OCI-LY3 (cell line): ENCODE data around the gene DCLK3.

Source experiments
- H2AFZ ChIP-seq: fragments of 200-600, 300-600 bp; shearing (Covaris generic); 2 replicates; pipeline ENCODE4 v1.6.0; 2014; ENCODE audit warnings: antibody characterized with exemption, low read depth, low read length
- H3K27ac ChIP-seq: fragments of 200-600, 300-600 bp; sonication (generic); 2 replicates; pipeline ENCODE4 v1.5.1; 2014; ENCODE audit warnings: mild to moderate bottlenecking, low read length, moderate library complexity, mixed read lengths
- H3K27me3 ChIP-seq: fragments of 200-600, 300-600 bp; sonication (generic); 2 replicates; pipeline ENCODE4 v1.6.1; 2014; ENCODE audit warnings: low read depth, low read length, mixed read lengths
- H3K36me3 ChIP-seq: fragments of 200-600, 300-600 bp; sonication (generic); replicated peaks from 2 replicates; pipeline ENCODE3; 2014; ENCODE audit warnings: low read depth, low read length, mixed read lengths
- H3K4me1 ChIP-seq: fragments of 300-600, 200-600 bp; sonication (generic); 2 replicates; pipeline ENCODE4 v1.6.1; 2014; ENCODE audit warnings: low read length, mixed read lengths
- H3K4me2 ChIP-seq: fragments of 200-600, 300-600 bp; sonication (generic); 2 replicates; pipeline ENCODE4 v1.6.1; 2014; ENCODE audit warnings: low read length, mixed read lengths
- H3K4me3 ChIP-seq: fragments of 300-600, 200-600 bp; sonication (generic); 2 replicates; pipeline ENCODE4 v1.5.1; 2014; ENCODE audit warnings: antibody characterized with exemption, mild to moderate bottlenecking, low read length, moderate library complexity
- H3K79me2 ChIP-seq: fragments of 300-600, 200-600 bp; shearing (Covaris generic); 2 replicates; pipeline ENCODE4 v1.6.1; 2014; ENCODE audit warnings: mild to moderate bottlenecking, low read length, mixed read lengths
- H3K9ac ChIP-seq: fragments of 300-600, 200-600 bp; shearing (Covaris generic); 2 replicates; pipeline ENCODE4 v1.6.0; 2014; ENCODE audit warnings: mild to moderate bottlenecking, low read length, moderate library complexity
- H3K9me3 ChIP-seq: fragments of 200-600, 300-600 bp; shearing (Covaris generic); 2 replicates; pipeline ENCODE4 v1.6.1; 2014; ENCODE audit warnings: low read length, mixed read lengths; ENCODE audit not compliant: insufficient read depth
- H4K20me1 ChIP-seq: fragments of 200-600, 300-600 bp; sonication (generic); 2 replicates; pipeline ENCODE4 v1.6.1; 2016; ENCODE audit warnings: low read length, mixed read lengths; ENCODE audit not compliant: insufficient read depth
- EZH2phosphoT487 ChIP-seq: fragments of 200-600 bp; shearing (Covaris generic); IDR thresholded peaks from 2 replicates; pipeline ENCODE4 v1.6.1; 2018; ENCODE audit warnings: antibody characterized with exemption, mixed run types, low read depth
- TF ChIP-seq, protein P1 (sequence below): fragments of 200-600, 300-600 bp; sonication (generic); IDR thresholded peaks from 2 replicates; pipeline ENCODE4 v1.5.1; 2014; ENCODE audit warnings: antibody characterized with exemption, low read length, low read depth

Gene DCLK3

DNA sequence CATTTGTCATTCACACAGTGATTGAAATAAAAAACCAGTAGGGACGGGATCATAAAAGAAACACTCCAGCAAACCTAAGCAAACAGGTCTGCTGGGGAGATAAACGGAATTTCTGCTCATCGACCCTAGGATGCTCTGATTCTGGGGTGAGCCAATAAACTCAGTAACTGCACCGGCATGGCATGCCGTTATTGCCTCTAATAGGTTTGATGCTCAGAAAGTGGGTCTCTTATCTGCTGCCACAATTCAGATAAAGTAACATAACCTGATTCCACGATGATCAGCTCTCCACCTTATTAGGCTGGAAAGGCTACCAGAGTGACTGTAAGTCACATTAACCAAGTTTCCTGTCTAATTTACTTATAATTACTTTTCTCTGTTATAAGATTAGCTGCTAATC lies 19.6 kb downstream of the DCLK3 start:
- no peak overlapping the region for H3K9ac ChIP-seq
- no peaks in the 10 kb centered on the region for H4K20me1 ChIP-seq
- H3K27me3 ChIP-seq, result 0 out of 2 replicates have a peak, but pooled peaks cover 4% of the 10 kb centered on the region
- no peak for TF ChIP-seq EZH2phosphoT487
- TF ChIP-seq, protein P1, sequence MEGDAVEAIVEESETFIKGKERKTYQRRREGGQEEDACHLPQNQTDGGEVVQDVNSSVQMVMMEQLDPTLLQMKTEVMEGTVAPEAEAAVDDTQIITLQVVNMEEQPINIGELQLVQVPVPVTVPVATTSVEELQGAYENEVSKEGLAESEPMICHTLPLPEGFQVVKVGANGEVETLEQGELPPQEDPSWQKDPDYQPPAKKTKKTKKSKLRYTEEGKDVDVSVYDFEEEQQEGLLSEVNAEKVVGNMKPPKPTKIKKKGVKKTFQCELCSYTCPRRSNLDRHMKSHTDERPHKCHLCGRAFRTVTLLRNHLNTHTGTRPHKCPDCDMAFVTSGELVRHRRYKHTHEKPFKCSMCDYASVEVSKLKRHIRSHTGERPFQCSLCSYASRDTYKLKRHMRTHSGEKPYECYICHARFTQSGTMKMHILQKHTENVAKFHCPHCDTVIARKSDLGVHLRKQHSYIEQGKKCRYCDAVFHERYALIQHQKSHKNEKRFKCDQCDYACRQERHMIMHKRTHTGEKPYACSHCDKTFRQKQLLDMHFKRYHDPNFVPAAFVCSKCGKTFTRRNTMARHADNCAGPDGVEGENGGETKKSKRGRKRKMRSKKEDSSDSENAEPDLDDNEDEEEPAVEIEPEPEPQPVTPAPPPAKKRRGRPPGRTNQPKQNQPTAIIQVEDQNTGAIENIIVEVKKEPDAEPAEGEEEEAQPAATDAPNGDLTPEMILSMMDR, result no peak
- H3K4me2 ChIP-seq, result no peak overlapping the region
- H3K27ac ChIP-seq, result no peak overlapping the region
- no peak overlapping the region for H3K4me3 ChIP-seq
- H2AFZ ChIP-seq, result no peak overlapping the region
- H3K79me2 ChIP-seq, result no peaks in the 10 kb centered on the region
- H3K4me1 ChIP-seq, result no peaks in the 10 kb centered on the region
- no peaks in the 10 kb centered on the region for H3K36me3 ChIP-seq
- H3K9me3 ChIP-seq, result no peaks in the 10 kb centered on the region

DNA sequence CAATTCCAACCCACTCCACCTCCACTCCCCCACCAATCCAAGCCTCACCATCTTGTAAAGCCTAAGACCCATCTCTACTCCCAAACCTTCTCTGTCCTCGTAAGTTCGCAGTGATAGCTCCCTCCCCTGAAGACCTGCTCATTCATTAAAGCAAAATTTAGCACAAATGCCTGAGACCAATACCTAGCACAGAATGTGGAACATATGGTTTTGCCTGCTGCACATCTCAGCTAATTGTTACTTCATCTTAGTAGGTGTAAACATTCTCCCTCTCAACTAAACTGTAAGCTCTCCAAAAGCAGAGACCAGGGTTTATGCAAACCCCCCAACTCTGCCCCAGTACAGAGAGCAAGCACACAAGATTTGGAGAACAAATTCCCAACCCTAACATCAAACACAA lies 20.5 kb downstream of the DCLK3 start:
- Histone ChIP-seq H3K36me3 (no peaks in the 10 kb centered on the region), H3K4me3 (no peak overlapping the region), H2AFZ (no peak overlapping the region), H3K4me1 (no peaks in the 10 kb centered on the region), H3K4me2 (no peak overlapping the region), H4K20me1 (no peaks in the 10 kb centered on the region), H3K9ac (no peak overlapping the region), H3K27ac (no peak overlapping the region), H3K27me3 (0 out of 2 replicates have a peak, but pooled peaks cover 4% of the 10 kb centered on the region), H3K9me3 (no peaks in the 10 kb centered on the region), H3K79me2 (no peaks in the 10 kb centered on the region)
- TF ChIP-seq, protein P1, result no peak
- TF ChIP-seq EZH2phosphoT487, result no peak

GRCh38 chr3:36741285-36741684 lies 23.1 kb downstream of the DCLK3 start:
- H3K4me3 ChIP-seq, result no peak overlapping the region
- H3K27me3 ChIP-seq, result 0 out of 2 replicates have a peak, but pooled peaks cover 4% of the 10 kb centered on the region
- H3K79me2 ChIP-seq, result no peaks in the 10 kb centered on the region
- H3K36me3 ChIP-seq, result no peaks in the 10 kb centered on the region
- no peaks in the 10 kb centered on the region for H4K20me1 ChIP-seq
- H3K4me1 ChIP-seq, result no peaks in the 10 kb centered on the region
- no peak overlapping the region for H3K9ac ChIP-seq
- no peak overlapping the region for H3K27ac ChIP-seq
- no peak overlapping the region for H3K4me2 ChIP-seq
- H3K9me3 ChIP-seq, result no peaks in the 10 kb centered on the region
- no peak overlapping the region for H2AFZ ChIP-seq
- TF ChIP-seq, protein P1, result no peak
- TF ChIP-seq EZH2phosphoT487, result no peak

DNA sequence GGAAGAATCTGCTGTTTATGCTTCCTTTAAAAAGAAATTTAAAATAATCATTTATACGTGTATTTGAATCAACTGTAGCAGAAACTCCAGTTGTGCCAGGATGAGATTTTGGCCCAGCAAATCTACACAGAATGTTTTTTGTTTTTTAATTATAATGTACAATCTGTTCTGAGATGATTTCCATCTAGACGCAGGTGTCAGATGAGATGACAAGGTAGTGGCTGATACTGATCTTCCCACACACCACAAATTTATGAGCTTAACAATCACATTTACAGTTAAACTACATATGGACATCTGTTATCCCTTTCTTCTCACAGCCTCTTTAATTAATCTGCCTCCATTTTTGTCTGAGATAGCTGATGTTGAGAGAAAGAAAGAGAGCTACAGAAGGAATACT lies 23.6 kb downstream of the DCLK3 start:
- H3K36me3 ChIP-seq, result no peaks in the 10 kb centered on the region
- no peak overlapping the region for H2AFZ ChIP-seq
- no peaks in the 10 kb centered on the region for H4K20me1 ChIP-seq
- H3K4me3 ChIP-seq, result no peak overlapping the region
- H3K9ac ChIP-seq, result no peak overlapping the region
- H3K9me3 ChIP-seq, result no peaks in the 10 kb centered on the region
- 0 out of 2 replicates have a peak, but pooled peaks cover 4% of the 10 kb centered on the region for H3K27me3 ChIP-seq
- H3K27ac ChIP-seq, result no peak overlapping the region
- H3K4me2 ChIP-seq, result no peak overlapping the region
- H3K79me2 ChIP-seq, result no peaks in the 10 kb centered on the region
- TF ChIP-seq, protein P1, result no peak
- TF ChIP-seq EZH2phosphoT487, result no peak
- no peaks in the 10 kb centered on the region for H3K4me1 ChIP-seq
